Measurements from ENCODE around the gene KRTAP5-4. TPM values are rescaled to one million over a fixed set of nuclear protein-coding genes. Genes with fewer than 3 reads are reported as not detected.
"Not testable (repeated sequence)": the region's sequence is repeated elsewhere in the genome, so short reads cannot be mapped to it uniquely, and the experiment has no call there.

The KRTAP5-4 gene
- total RNA-seq, 1 donor = not detected

- TF ChIP-seq, protein P1, sequence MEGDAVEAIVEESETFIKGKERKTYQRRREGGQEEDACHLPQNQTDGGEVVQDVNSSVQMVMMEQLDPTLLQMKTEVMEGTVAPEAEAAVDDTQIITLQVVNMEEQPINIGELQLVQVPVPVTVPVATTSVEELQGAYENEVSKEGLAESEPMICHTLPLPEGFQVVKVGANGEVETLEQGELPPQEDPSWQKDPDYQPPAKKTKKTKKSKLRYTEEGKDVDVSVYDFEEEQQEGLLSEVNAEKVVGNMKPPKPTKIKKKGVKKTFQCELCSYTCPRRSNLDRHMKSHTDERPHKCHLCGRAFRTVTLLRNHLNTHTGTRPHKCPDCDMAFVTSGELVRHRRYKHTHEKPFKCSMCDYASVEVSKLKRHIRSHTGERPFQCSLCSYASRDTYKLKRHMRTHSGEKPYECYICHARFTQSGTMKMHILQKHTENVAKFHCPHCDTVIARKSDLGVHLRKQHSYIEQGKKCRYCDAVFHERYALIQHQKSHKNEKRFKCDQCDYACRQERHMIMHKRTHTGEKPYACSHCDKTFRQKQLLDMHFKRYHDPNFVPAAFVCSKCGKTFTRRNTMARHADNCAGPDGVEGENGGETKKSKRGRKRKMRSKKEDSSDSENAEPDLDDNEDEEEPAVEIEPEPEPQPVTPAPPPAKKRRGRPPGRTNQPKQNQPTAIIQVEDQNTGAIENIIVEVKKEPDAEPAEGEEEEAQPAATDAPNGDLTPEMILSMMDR (IDR thresholded peaks at IDR 0.05; ENCODE audit: extremely low read depth, low read depth, low read length) = no peak
- H3K36me3 ChIP-seq (ENCODE audit: insufficient read depth, low read length) = no peaks in the 10 kb centered on the region
- no peak for DNase-seq (ENCODE audit: insufficient read length, low spot score, missing footprints)
- H3K79me2 ChIP-seq (ENCODE audit: insufficient read depth, low read length) = no peaks in the 10 kb centered on the region
- H3K4me2 ChIP-seq (ENCODE audit: insufficient read depth, low read length) = no peak overlapping the region
- no peaks in the 10 kb centered on the region for H3K4me1 ChIP-seq (ENCODE audit: insufficient read depth, low read length)
- H2AFZ ChIP-seq (ENCODE audit: low read length) = no peak overlapping the region
- H3K4me3 ChIP-seq (ENCODE audit: insufficient read depth, low read length) = no peak overlapping the region
- no peak overlapping the region for H3K27ac ChIP-seq (ENCODE audit: low read depth, low read length)
- no peaks in the 10 kb centered on the region for H4K20me1 ChIP-seq (ENCODE audit: insufficient read depth, low read length)
- no peaks in the 10 kb centered on the region for H3K9me3 ChIP-seq (ENCODE audit: low read depth, low read length)
- H3K27me3 ChIP-seq (ENCODE audit: insufficient read depth, low read length) = peaks cover 45% of the 10 kb centered on the region
These were observed 29.3 kb downstream of the KRTAP5-4 start for GRCh38 chr11:1592628-1593027.

GRCh38 chr11:1589996-1590395, 31.9 kb downstream of the KRTAP5-4 start:
- H2AFZ ChIP-seq (ENCODE audit: low read length) = no peak overlapping the region
- no peaks in the 10 kb centered on the region for H3K36me3 ChIP-seq (ENCODE audit: insufficient read depth, low read length)
- H3K79me2 ChIP-seq (ENCODE audit: insufficient read depth, low read length) = no peaks in the 10 kb centered on the region
- H3K27ac ChIP-seq (ENCODE audit: low read depth, low read length) = no peak overlapping the region
- peaks cover 30% of the 10 kb centered on the region for H3K27me3 ChIP-seq (ENCODE audit: insufficient read depth, low read length)
- no peak for DNase-seq (ENCODE audit: insufficient read length, low spot score, missing footprints)
- TF ChIP-seq, protein P1 (IDR thresholded peaks at IDR 0.05; ENCODE audit: extremely low read depth, low read depth, low read length) = no peak
- H3K9me3 ChIP-seq (ENCODE audit: low read depth, low read length) = no peaks in the 10 kb centered on the region
- no peaks in the 10 kb centered on the region for H3K4me1 ChIP-seq (ENCODE audit: insufficient read depth, low read length)
- no peak overlapping the region for H3K4me2 ChIP-seq (ENCODE audit: insufficient read depth, low read length)
- no peak overlapping the region for H3K4me3 ChIP-seq (ENCODE audit: insufficient read depth, low read length)
- no peaks in the 10 kb centered on the region for H4K20me1 ChIP-seq (ENCODE audit: insufficient read depth, low read length)

- H3K9me3 ChIP-seq (ENCODE audit: low read depth, low read length); H3K4me2 ChIP-seq (ENCODE audit: insufficient read depth, low read length); H3K27ac ChIP-seq (ENCODE audit: low read depth, low read length); H3K4me1 ChIP-seq (ENCODE audit: insufficient read depth, low read length); H2AFZ ChIP-seq (ENCODE audit: low read length); H4K20me1 ChIP-seq (ENCODE audit: insufficient read depth, low read length); H3K79me2 ChIP-seq (ENCODE audit: insufficient read depth, low read length); H3K36me3 ChIP-seq (ENCODE audit: insufficient read depth, low read length); DNase-seq (ENCODE audit: insufficient read length, low spot score, missing footprints); H3K4me3 ChIP-seq (ENCODE audit: insufficient read depth, low read length): not testable (repeated sequence)
- peaks cover 31% of the 10 kb centered on the region for H3K27me3 ChIP-seq (ENCODE audit: insufficient read depth, low read length)
These were observed 32.6 kb downstream of the KRTAP5-4 start for GRCh38 chr11:1589191-1589963.

DNA sequence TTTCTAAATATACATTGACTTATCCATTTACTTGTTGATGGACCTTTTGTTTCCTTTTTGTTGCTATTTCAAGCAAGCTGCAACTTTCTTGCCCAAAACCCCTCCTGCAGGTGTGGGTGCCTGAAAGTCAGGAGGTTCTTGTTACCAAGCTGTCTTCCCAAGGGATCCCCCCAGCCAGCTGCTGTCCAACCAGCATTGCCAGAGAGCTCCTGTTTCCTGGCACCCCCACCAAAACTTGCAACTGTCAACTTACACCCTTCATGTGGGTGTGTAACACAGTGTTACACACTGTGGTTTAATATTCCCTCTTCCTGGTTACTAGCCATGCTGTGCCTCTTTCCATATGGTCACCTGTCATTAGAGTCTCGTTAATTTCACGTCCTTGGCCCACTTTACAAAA, 35.2 kb downstream of the KRTAP5-4 start:
- Histone ChIP-seq H3K4me1 (ENCODE audit: insufficient read depth, low read length) (no peaks in the 10 kb centered on the region), H3K79me2 (ENCODE audit: insufficient read depth, low read length) (no peaks in the 10 kb centered on the region), H3K36me3 (ENCODE audit: insufficient read depth, low read length) (no peaks in the 10 kb centered on the region), H4K20me1 (ENCODE audit: insufficient read depth, low read length) (no peaks in the 10 kb centered on the region), H3K4me3 (ENCODE audit: insufficient read depth, low read length) (no peak overlapping the region), H3K27ac (ENCODE audit: low read depth, low read length) (no peak overlapping the region), H2AFZ (ENCODE audit: low read length) (no peak overlapping the region), H3K4me2 (ENCODE audit: insufficient read depth, low read length) (no peak overlapping the region), H3K9me3 (ENCODE audit: low read depth, low read length) (no peaks in the 10 kb centered on the region), H3K27me3 (ENCODE audit: insufficient read depth, low read length) (peaks cover 26% of the 10 kb centered on the region)
- no peak for DNase-seq (ENCODE audit: insufficient read length, low spot score, missing footprints)
- TF ChIP-seq, protein P1 (IDR thresholded peaks at IDR 0.05; ENCODE audit: extremely low read depth, low read depth, low read length) = no peak

- H3K27ac ChIP-seq (ENCODE audit: low read depth, low read length); H3K4me2 ChIP-seq (ENCODE audit: insufficient read depth, low read length); H3K9me3 ChIP-seq (ENCODE audit: low read depth, low read length); H4K20me1 ChIP-seq (ENCODE audit: insufficient read depth, low read length); H3K36me3 ChIP-seq (ENCODE audit: insufficient read depth, low read length); H3K79me2 ChIP-seq (ENCODE audit: insufficient read depth, low read length); DNase-seq (ENCODE audit: insufficient read length, low spot score, missing footprints); H3K4me1 ChIP-seq (ENCODE audit: insufficient read depth, low read length); H3K4me3 ChIP-seq (ENCODE audit: insufficient read depth, low read length); H2AFZ ChIP-seq (ENCODE audit: low read length): not testable (repeated sequence)
- H3K27me3 ChIP-seq (ENCODE audit: insufficient read depth, low read length) = peaks cover 22% of the 10 kb centered on the region
These were observed 37.1 kb downstream of the KRTAP5-4 start, which contains the start of gene KRTAP5-1 for GRCh38 chr11:1584661-1585370. KRTAP5-1 (minus strand) TSS chr11:1585283; CDS start chr11:1585249, 34 bp downstream.

DNA sequence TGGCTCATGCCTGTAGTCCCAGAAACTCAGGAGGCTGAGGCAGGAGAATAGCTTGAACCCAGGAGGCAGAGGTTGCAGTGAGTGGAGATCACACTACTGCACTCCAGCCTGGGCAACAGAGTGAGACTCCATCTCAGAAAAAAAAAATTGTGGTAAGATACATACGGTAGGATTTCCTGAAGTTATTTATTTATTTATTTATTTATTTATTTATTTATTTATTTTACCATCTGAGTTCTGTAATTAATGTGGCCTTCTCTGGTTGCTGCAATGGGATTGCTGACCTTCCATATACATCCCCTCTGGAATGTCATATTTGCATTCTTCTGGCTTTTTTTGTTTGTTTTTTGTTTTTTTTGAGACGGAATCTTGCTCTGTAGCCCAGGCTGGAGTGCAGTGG, 39.0 kb downstream of the KRTAP5-4 start:
- H2AFZ ChIP-seq (ENCODE audit: low read length); H3K9me3 ChIP-seq (ENCODE audit: low read depth, low read length); H3K4me2 ChIP-seq (ENCODE audit: insufficient read depth, low read length); H3K4me3 ChIP-seq (ENCODE audit: insufficient read depth, low read length); H3K36me3 ChIP-seq (ENCODE audit: insufficient read depth, low read length); H3K4me1 ChIP-seq (ENCODE audit: insufficient read depth, low read length); H3K79me2 ChIP-seq (ENCODE audit: insufficient read depth, low read length); DNase-seq (ENCODE audit: insufficient read length, low spot score, missing footprints); H3K27ac ChIP-seq (ENCODE audit: low read depth, low read length); H4K20me1 ChIP-seq (ENCODE audit: insufficient read depth, low read length): not testable (repeated sequence)
- H3K27me3 ChIP-seq (ENCODE audit: insufficient read depth, low read length) = peaks cover 18% of the 10 kb centered on the region

Measured in osteoblast (primary cell).